GM12875 (cell line): ENCODE measurements around the gene ATP2B2.

Source experiments
- H3K4me3 ChIP-seq: one replicate; pipeline ENCODE4 v1.5.1; 2011; ENCODE audit warnings: low read depth, low read length, control low read depth
- CTCF ChIP-seq: IDR thresholded peaks from 2 replicates; pipeline ENCODE4 v1.5.1; 2011; ENCODE audit warnings: low read depth, mild to moderate bottlenecking, control low read depth, inconsistent platforms, low read length, moderate library complexity, borderline replicate concordance; ENCODE audit not compliant: insufficient read depth

Gene ATP2B2

GRCh38 chr3:10399634-10400033 lies 105.8 kb downstream of the ATP2B2 start:
- H3K4me3 ChIP-seq: no peak overlapping the region
- TF ChIP-seq CTCF: no peak

GRCh38 chr3:10398341-10398740 lies 107.0 kb downstream of the ATP2B2 start:
- no peak for TF ChIP-seq CTCF

GRCh38 chr3:10397879-10398278 lies 107.5 kb downstream of the ATP2B2 start:
- no peak for TF ChIP-seq CTCF
- H3K4me3 ChIP-seq: no peak overlapping the region

More at GRCh38 chr3:10398341-10398740, 107.0 kb downstream of the ATP2B2 start:
- H3K4me3 ChIP-seq: no peak overlapping the region

GRCh38 chr3:10396931-10397330 lies 108.5 kb downstream of the ATP2B2 start:
- H3K4me3 ChIP-seq: no peak overlapping the region
- TF ChIP-seq CTCF: no peak

- no peak for TF ChIP-seq CTCF
- H3K4me3 ChIP-seq: no peak overlapping the region
Observed at GRCh38 chr3:10396083-10396482, 109.3 kb downstream of the ATP2B2 start.

- TF ChIP-seq CTCF: no peak
- H3K4me3 ChIP-seq: no peak overlapping the region
Observed at GRCh38 chr3:10395671-10396070, 109.7 kb downstream of the ATP2B2 start.

GRCh38 chr3:10395196-10395595 lies 110.2 kb downstream of the ATP2B2 start:
- H3K4me3 ChIP-seq: no peak overlapping the region
- TF ChIP-seq CTCF: no peak
